NCI-H526 (cell line): Measurements from ENCODE around the gene CRYBG1.

Experiments
- DNase-seq, 2 experiments: peaks; one replicate each; lab custom pipeline; 2025; lab: John Stamatoyannopoulos, UW

Gene CRYBG1, protein sequence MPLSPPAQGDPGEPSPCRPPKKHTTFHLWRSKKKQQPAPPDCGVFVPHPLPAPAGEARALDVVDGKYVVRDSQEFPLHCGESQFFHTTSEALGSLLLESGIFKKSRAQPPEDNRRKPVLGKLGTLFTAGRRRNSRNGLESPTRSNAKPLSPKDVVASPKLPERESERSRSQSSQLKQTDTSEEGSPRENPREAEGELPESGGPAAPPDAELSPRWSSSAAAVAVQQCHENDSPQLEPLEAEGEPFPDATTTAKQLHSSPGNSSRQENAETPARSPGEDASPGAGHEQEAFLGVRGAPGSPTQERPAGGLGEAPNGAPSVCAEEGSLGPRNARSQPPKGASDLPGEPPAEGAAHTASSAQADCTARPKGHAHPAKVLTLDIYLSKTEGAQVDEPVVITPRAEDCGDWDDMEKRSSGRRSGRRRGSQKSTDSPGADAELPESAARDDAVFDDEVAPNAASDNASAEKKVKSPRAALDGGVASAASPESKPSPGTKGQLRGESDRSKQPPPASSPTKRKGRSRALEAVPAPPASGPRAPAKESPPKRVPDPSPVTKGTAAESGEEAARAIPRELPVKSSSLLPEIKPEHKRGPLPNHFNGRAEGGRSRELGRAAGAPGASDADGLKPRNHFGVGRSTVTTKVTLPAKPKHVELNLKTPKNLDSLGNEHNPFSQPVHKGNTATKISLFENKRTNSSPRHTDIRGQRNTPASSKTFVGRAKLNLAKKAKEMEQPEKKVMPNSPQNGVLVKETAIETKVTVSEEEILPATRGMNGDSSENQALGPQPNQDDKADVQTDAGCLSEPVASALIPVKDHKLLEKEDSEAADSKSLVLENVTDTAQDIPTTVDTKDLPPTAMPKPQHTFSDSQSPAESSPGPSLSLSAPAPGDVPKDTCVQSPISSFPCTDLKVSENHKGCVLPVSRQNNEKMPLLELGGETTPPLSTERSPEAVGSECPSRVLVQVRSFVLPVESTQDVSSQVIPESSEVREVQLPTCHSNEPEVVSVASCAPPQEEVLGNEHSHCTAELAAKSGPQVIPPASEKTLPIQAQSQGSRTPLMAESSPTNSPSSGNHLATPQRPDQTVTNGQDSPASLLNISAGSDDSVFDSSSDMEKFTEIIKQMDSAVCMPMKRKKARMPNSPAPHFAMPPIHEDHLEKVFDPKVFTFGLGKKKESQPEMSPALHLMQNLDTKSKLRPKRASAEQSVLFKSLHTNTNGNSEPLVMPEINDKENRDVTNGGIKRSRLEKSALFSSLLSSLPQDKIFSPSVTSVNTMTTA (N-terminal part only)

DNA sequence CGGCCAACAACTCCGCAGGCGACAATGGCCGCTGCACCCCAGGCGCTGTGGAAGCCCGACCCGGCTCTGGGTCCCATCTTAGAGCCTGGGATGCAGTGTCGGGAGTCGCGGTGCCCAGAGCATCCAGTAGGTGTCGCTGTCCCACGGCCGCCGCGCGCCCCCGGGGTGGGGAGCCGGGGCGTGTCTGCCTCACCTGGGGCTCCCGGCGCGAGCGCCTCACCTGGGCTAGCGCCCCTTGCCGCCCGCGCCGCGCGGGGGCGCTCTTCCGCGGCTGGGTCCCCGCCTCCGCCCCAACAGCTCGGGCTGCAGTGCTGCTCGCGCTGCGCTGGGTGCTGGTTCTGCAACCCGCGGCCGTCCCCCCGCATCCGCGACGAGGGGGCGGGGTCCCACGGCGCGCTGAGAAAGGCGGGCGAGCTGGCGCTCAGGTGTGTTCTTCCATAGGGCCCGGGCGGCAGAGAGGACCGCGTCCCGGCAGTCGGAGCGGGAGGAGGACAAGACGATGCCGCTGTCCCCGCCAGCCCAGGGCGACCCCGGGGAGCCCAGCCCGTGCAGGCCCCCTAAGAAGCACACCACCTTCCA lies at the start of gene CRYBG1:
Gene CRYBG1 (plus strand): TSS at position 308 of the 579 bp plus-strand sequence. CDS start 192 bp downstream, at position 500.
- DNase-seq: peak; percentile 64 to 89

DNA sequence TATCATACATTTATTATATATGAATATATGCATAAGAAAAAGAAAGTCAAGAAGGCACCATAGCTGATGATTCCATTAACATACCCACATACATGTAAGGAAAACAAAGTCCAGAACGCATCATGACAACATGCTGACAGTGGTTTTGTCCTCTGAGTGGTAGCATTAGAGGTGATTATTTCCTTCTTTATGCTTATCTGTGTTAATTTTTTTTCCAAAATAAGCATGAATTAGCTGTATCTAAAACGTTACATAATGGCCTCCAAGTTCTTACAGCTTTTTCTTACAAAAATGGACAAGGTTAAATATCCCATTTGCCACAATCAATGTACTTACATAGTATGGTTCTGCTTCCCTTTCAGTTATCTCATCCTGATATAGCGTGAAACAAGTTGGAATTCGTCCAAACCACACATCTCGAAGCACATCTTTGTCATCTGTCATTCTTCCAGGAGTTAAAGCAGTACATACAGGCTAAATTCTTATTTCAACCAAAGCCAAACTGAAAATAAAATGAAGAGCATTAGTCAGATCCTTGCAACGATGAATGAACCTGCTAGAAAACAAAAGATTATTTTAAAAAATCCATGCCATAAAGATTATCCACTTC lies 44.6 kb upstream of the CRYBG1 start:
- DNase-seq: no peak

DNA sequence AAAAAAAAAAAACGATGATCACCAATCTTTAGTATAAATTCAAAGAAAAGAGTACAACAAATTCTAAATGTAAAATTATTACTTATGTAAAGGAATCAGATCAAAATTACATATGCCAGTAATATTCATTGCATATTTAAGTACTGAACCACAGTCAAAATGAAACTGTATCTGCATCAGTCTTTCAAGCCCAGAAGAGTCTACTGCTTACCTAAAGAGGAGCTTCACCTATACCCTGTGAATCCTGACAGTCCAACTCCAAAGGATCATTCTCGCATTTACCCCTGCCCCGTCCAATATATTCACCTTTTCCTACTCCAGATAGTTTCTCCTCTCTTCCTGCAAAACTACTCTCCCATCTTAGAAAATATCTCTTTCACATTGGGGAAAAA lies 44.1 kb upstream of the CRYBG1 start:
- DNase-seq: no peak

DNA sequence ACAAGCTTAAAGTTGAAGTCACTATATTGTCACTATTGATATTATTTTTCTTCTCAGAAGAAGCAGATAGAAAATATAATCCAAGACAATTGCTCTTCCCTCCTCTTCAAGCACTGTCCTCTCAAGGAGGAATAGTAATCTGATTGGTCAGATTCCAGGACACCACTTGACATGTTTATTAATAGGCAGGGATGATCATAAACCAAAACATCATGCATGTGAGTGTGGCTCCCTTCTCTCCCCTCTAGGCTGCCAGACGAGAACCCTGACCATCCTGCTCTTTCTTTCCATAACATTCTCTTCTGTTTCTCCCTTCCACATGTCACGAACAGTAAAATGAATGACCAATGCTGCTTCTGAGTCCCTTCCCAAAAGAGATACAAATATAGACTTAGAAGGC lies 42.5 kb upstream of the CRYBG1 start:
- no peak for DNase-seq

DNA sequence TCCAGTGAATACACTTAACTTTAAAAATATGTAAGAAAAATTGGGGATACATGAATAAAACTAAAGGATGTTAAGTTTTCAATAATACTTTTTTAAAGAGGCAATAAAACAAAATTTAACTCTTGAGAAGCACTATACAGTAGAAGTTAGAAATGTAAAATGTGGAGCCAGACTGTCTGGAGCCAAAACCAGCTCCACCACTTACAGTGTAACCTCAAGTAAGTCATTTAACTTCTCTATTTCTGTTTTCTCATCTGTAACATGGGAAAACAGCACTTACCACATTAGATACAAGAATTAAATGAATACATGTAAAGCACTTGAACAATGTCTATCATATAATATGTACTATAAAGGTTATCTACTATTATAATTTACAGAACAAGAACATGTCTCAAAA lies 41.7 kb upstream of the CRYBG1 start:
- DNase-seq: no peak

DNA sequence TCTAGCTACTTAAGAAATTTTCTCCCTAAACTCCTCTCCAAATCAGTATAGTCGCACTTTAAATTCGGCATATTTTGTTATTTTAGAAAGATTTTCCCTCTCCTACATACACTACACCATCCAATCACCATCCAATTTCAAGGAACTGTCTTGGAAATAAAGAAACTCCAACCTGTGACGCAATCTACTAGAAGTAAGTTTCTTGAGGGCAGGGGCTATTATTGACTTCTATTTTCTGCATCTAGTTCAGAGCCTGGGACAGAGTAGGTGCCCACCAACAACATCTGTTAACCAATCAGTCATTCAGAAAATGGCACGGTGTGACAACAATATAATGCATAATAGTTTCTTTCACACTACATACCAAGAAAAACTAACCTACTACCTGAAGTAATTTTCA lies 38.6 kb upstream of the CRYBG1 start:
- DNase-seq: no peak

DNA sequence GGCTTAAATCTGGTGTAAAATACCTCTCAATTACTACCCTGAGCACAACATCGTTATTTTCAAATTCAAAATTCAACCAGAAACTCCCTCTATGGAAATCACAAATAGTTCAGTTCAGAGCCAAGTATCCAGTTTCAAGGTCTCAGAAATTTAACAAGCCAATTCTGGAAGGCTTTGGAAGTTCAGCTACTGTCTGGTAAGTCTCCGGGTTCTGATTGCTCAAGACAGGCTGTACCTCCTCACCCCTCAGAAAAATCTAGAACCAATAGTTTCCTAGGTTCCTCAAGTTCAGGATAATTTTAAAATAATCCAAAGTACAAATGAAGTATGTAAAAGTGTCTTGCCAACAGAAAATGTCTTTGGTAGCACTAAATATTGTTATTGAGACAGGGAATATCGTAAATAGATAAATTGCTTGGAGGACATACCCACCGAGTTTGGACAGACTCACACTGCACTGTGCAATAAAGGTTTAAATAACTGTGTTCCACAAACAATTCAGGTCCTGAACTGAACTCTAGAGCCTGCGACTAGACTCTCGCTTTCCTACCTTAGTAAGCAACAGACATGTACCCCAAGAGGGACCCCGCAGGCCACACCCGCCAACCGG lies 35.7 kb upstream of the CRYBG1 start:
- no peak for DNase-seq

DNA sequence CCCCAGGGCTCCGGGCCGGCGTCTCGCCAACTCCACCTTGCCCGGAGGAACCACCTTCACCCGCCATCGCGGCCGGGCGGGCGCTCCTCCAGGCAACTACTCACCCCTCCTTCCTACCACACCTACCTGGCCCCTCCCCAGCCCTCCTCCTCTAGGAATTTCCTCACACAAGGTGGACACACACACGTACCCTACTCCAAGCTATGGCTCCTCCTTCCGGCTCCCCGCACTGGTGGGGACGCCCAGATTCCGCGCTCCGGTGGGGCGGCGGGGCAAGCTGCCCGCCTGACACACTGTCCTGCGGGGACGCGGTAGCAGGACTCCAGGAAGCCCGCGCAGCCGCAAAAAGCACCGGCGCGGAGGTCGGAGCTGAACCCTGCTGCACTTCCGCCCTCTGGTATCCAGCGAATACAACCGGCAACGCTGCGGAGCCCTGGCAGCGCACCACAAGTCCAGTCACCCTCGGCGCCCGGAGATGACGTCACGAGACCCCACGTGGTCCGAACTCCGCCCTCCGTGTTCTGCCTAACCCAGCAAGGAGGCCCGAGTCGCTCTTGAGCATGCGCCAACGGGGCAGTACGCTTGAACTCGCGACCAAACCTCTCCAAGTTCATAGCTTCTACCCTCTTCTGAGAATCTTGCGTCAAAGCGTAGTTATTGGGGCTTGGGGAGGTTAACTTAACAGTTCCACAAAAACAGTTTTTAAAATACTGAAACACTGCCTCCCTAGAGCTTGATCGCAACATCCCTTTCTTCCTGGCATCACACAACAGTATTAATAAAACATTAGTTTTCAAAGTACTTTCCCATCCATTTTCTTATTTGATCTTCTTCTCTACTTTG lies 35.0 kb upstream of the CRYBG1 start, which contains the start of gene ATG5:
Gene ATG5 (minus strand): TSS at position 425 of the 843 bp plus-strand sequence. CDS start 9,552 bp downstream, outside the sequence.
- DNase-seq: peak; percentile 97 to 99

DNA sequence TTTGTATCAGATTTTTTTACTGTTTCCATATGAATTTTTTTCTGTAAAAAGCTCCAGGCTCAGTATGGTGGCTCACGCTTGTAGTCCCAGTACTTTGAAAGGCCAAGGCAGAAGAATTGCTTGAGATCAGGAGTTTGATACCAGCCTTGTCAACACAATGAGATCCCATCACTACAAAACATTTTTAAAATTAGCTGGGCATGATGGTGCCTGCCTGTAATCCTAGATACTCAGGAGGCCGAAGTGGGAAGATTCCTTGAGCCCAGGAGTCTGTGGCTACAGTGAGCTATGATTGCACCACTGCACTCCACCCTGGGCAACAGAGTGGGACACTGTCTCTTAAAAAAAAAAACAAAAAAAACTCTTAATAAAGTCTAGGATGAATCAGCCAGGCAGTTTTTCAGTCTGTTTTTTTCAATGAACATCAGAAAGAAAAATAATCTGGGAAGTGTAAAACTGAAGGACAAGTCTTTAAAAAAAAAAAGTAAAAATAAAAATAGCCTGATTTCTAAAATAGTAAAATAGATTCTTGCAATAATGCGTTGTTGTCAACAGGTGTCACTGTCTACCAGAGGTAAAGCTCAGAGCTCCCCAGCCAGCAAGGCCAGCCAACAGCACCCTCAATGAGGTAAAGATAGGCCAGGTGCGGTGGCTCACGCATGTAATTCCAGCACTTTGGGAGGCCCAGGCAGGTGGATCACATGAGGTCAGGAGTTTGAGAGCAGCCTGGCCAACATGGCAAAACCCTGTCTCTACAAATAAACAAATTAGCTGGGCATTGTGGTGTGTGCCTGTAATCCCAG lies 25.7 kb upstream of the CRYBG1 start:
- peak; percentile 49 to 73 for DNase-seq

DNA sequence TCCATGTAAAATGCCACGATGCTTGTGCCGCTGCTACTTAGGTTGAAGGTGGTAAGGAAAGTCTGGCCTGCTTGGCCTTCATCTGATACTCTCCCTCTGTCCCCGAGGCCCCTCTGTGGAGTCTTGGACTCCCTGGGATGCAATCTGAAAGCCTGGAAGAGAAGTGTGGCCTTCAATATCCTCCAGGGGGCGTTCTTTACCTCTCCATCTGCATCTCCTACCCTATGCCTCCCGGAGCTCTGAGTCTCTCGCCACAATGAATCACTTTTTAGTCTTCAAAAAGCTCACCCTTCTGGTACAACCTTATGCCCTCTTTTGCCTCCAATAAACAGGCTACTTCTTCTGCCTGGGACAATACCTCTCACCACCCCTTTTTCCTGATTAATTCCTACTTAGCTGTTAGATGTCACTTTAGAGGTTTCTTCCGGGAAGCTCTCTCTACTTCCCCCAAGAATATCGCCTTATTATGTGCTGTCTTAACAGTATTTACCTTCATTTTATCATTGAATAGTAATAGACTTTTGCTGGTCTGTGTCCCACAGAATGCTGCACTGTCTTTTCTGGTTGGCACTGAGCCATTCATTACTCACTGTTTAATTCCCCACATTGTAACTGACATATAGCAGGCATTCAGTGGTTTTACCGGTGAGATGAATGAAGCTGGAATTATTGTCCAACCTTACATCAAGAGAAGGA lies 21.0 kb upstream of the CRYBG1 start:
- peak; percentile 23 to 86 for DNase-seq

DNA sequence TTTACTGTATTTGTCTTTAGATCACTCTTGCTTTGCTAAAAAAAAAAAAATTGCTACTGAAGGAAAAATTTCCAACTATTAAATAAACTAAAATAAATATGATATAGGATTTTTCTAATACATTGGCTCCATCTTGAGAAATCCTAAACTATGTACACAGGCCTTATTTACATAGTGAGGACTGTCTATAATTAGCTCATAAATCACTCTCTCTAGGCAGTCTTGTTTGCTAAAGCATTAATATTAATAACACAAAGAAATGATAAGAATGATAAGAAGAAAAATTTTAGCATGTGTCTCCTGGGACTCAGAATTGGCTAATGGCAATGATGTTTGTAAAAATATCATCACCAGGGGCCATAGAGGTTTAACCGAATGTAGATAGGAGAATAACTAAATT lies 13.3 kb upstream of the CRYBG1 start:
- peak; percentile 2 to 12 for DNase-seq

DNA sequence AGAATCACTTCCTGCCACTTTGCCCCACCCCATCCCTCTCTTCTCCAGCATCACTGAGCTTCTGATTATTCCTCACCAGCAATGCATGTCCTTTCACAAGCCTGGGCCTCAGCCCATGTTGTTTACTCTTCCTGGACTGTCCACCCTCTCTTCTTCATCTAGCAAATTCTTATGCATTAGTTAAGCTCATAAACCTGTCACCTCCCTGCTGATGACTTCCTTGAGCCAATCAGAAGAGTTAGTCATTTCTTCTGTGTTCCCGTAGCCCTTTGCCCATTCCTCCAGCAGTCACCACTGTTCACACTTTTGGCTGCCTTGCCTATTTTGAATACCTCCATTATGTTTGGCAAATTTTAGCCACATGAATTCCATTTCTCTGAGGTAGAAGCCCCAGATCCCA lies 4.1 kb upstream of the CRYBG1 start:
- no peak for DNase-seq

DNA sequence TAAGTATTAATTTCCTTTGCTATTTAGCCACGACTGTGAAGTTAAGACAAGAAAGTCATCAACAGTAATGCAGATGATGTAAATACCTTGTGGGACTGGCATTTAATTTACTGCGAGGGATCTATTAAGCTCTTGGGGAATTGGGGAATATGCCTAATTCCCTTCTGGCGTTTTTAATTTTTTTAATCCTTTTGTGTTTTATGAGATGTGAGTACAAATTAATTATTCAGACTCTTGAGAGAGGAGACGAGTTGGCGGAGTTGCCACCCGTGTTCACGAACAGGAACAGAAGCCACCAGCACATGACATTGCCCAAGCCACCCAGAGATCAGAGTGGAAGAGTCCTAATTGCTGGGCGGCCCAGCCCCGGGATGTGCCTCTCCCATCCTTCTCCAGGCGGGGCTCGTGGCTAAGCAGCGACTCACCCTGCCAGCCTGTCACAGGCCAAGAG lies 533 bp upstream of the CRYBG1 start:
- DNase-seq: no peak

DNA sequence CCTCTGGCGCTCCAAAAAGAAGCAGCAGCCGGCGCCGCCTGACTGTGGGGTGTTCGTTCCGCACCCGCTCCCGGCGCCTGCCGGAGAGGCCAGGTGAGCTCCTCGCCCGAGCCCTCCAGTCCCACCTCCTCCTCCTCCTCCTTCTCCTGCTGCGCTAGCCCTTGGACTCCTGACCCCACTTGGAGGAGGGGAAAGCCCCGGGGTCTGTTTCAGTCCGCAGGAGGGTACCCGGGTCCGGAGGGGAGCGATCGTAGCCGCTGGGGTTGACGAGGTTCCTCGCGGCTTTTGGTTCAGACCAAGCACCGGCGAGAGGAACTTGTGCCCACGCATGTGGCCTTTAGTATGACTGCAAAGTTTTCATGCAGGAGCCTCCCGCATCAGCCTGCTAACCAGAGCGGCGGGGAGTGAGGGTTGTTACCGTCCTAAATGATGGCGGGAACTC lies 493 bp downstream of the CRYBG1 start:
- peak; percentile 22 to 70 for DNase-seq

DNA sequence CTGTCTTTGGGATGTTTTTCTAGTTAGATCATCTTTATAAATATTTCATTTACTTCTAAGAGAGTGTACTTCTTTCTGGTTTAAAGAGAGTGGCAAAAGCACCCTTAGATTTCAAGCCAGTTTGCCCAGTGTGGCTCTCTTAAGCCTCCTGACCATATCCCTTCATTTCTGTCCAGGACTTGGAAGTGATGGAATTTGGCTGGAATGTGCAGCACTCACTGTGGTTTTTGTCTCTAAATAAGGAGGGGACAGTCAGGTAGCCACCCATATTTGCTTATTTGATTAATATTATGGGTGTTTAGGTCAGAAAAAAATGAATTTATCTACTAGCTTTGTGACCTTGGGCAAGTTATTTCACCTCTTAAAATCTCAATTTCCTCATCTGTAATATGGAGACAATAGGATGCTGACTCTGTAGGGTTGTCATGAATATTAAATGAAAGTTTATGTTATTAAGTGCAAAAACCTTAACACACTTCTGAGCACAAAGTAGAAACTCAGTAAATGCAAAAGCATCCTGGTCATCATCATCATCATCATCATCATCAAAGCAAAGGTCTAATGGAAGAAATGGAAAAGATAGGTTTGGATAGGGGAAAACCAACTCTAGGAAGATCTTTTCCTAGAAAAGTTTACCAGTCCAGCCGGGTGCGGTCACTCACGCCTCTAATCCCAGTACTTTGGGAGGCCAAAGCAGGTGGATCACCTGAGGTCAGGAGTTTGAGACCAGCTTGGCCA lies 3.1 kb downstream of the CRYBG1 start:
- no peak for DNase-seq

DNA sequence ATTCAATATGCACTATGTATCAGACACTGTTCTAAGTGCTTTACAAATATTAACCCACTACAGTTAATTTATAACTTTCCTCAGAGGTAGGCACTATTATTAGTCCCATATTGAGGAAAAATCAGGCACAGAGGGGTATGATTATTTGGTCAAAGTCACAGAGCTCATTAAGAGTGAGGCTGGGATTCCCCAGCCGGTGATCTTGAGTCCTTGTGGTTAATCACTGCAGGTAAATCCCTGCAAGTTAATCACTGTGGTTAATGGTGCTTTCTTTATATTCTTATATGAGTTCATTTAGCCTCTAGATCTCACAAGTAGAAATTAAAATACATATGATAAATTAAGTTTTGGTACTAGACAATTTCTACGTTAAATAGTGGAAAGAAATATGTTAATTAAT lies 9.2 kb downstream of the CRYBG1 start:
- DNase-seq: no peak

DNA sequence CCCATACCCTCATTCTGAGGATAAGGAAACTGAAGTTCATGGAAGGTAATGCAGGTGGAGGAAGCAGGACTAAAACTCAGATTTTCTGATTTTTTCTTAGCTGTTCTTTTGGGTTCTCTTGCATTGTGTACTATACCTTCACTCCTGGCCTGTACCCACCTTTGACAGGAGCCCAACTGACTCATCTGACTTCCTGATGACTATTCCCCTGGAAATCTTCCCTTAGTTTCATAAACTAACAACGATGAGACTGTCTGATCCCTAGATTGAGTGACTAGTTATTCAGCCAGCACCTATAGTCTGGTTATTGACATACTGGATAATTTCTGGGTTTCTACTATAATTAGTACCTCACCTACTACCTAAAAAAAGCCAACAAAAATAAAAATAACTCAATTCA lies 10.1 kb downstream of the CRYBG1 start:
- no peak for DNase-seq
